HG03565 (cell line): Measurements from ENCODE around the gene ASXL1.
"Not testable (repeated sequence)": the region's sequence is repeated elsewhere in the genome, so short reads cannot be mapped to it uniquely, and the experiment has no call there.

Experiments
- ATAC-seq: cut with Tn5 transposase; IDR thresholded peaks from one replicate; pipeline ENCODE4 v1.9.1; 2021; ENCODE audit warnings: mild to moderate bottlenecking, moderate library complexity; ENCODE audit not compliant: unreplicated experiment

Gene ASXL1

GRCh38 chr20:32357869-32358631, at the start of gene ASXL1:
Gene ASXL1, plus strand, starts transcription at chr20:32358331. Its CDS starts 445 bp downstream, at chr20:32358776.
- ATAC-seq, result peak; percentile 48

GRCh38 chr20:32312718-32313424, 45.3 kb upstream of the ASXL1 start:
- no peak for ATAC-seq

- ATAC-seq, result no peak
Observed at GRCh38 chr20:32314768-32315167, 43.4 kb upstream of the ASXL1 start.

- ATAC-seq, result no peak
Observed at GRCh38 chr20:32315399-32315798, 42.7 kb upstream of the ASXL1 start.

- ATAC-seq, result no peak
Observed at GRCh38 chr20:32315891-32316290, 42.2 kb upstream of the ASXL1 start.

- ATAC-seq, result no peak
Observed at GRCh38 chr20:32316667-32317066, 41.5 kb upstream of the ASXL1 start.

GRCh38 chr20:32319100-32319499, 39.0 kb upstream of the ASXL1 start:
- no peak for ATAC-seq

GRCh38 chr20:32320305-32320704, 37.8 kb upstream of the ASXL1 start:
- ATAC-seq, result no peak

GRCh38 chr20:32321390-32321789, 36.7 kb upstream of the ASXL1 start:
- no peak for ATAC-seq

GRCh38 chr20:32322260-32322659, 35.9 kb upstream of the ASXL1 start:
- not testable (repeated sequence) for ATAC-seq

- ATAC-seq, result not testable (repeated sequence)
Observed at GRCh38 chr20:32323761-32324160, 34.4 kb upstream of the ASXL1 start.

- ATAC-seq, result no peak
Observed at GRCh38 chr20:32325706-32326503, 32.2 kb upstream of the ASXL1 start.

GRCh38 chr20:32326504-32326845, 31.7 kb upstream of the ASXL1 start:
- no peak for ATAC-seq

GRCh38 chr20:32327087-32327681, 30.9 kb upstream of the ASXL1 start:
- no peak for ATAC-seq

GRCh38 chr20:32329817-32330554, 28.1 kb upstream of the ASXL1 start:
- no peak for ATAC-seq

GRCh38 chr20:32330555-32330897, 27.6 kb upstream of the ASXL1 start:
- no peak for ATAC-seq

- no peak for ATAC-seq
Observed at GRCh38 chr20:32332614-32333013, 25.5 kb upstream of the ASXL1 start.

GRCh38 chr20:32333181-32333987, 24.7 kb upstream of the ASXL1 start:
- peak; percentile 49 for ATAC-seq

- no peak for ATAC-seq
Observed at GRCh38 chr20:32333988-32334885, 23.9 kb upstream of the ASXL1 start.
